Cardiac muscle cell (in vitro differentiated cells and primary cell): Measurements from ENCODE around the gene SLC6A12. TPM values are rescaled to one million over a fixed set of nuclear protein-coding genes. Genes with fewer than 3 reads are reported as not detected.

ENCODE experiments used
- DNase-seq, 2 donors: peaks; one replicate each; pipeline versions ENCODE4 v3.0.0 to v3.0.0-alpha.2; 2010 to 2017; ENCODE audit warnings: low read depth in 1 of 2, low spot score in 1 of 2
- H3K27ac ChIP-seq: fragments of 200-600 bp; sonication (generic); 2 replicates; pipeline ENCODE4 v1.5.1; 2016
- H3K27me3 ChIP-seq: fragments of 200-600 bp; sonication (generic); 2 replicates; pipeline ENCODE4 v1.6.0; 2016; ENCODE audit warnings: control low read depth
- H3K36me3 ChIP-seq: fragments of 200-600 bp; sonication (generic); 2 replicates; pipeline ENCODE4 v1.5.1; 2016; ENCODE audit warnings: control low read depth
- H3K4me1 ChIP-seq: fragments of 200-600 bp; sonication (generic); 2 replicates; pipeline ENCODE4 v1.8.1; 2017; ENCODE audit warnings: low read depth, mild to moderate bottlenecking, mixed run types
- H3K4me3 ChIP-seq: fragments of 200-600 bp; sonication (generic); 2 replicates; pipeline ENCODE4 v1.5.1; 2016; ENCODE audit warnings: mild to moderate bottlenecking
- H3K9me3 ChIP-seq: fragments of 200-600 bp; sonication (generic); 2 replicates; pipeline ENCODE4 v1.5.1; 2017; ENCODE audit warnings: low read depth, mild to moderate bottlenecking, control low read depth
- polyA plus RNA-seq: library from polyadenylated mRNA; unstranded; fragments of >200 nt; fragmentation: Nextera tagmentation; extraction: Ambion mirVana; gene quantifications from 2 replicates; pipeline ENCODE4 v1.2.1, GENCODE V29; 2016
- total RNA-seq: library from RNA; depleted of rRNA; stranded (reverse); fragments of >200 nt; gene quantifications from 2 replicates; pipeline ENCODE4 v1.2.3, GENCODE V29; 2016
- TF ChIP-seq, protein P1 (sequence below): IDR thresholded peaks from 2 replicates; pipeline ENCODE4 v1.5.1; 2012; ENCODE audit warnings: low read depth, mild to moderate bottlenecking, low read length

The SLC6A12 gene
- total and polyA plus RNA-seq, 2 experiments from 2014 or later: 0.24 to 0.33 TPM

GRCh38 chr12:205026-205425 lies 8.9 kb downstream of the SLC6A12 start:
- Histone ChIP-seq H3K27me3 (peaks cover 53% of the 10 kb centered on the region), H3K27ac (no peak overlapping the region), H3K4me3 (no peak overlapping the region), H3K4me1 (peaks cover 4% of the 10 kb centered on the region), H3K36me3 (no peaks in the 10 kb centered on the region), H3K9me3 (no peaks in the 10 kb centered on the region)
- no peak for DNase-seq
- TF ChIP-seq, protein P1, sequence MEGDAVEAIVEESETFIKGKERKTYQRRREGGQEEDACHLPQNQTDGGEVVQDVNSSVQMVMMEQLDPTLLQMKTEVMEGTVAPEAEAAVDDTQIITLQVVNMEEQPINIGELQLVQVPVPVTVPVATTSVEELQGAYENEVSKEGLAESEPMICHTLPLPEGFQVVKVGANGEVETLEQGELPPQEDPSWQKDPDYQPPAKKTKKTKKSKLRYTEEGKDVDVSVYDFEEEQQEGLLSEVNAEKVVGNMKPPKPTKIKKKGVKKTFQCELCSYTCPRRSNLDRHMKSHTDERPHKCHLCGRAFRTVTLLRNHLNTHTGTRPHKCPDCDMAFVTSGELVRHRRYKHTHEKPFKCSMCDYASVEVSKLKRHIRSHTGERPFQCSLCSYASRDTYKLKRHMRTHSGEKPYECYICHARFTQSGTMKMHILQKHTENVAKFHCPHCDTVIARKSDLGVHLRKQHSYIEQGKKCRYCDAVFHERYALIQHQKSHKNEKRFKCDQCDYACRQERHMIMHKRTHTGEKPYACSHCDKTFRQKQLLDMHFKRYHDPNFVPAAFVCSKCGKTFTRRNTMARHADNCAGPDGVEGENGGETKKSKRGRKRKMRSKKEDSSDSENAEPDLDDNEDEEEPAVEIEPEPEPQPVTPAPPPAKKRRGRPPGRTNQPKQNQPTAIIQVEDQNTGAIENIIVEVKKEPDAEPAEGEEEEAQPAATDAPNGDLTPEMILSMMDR: no peak

- Histone ChIP-seq H3K4me1 (peaks cover 4% of the 10 kb centered on the region), H3K27me3 (peaks cover 56% of the 10 kb centered on the region)
- DNase-seq: no peak
Observed at GRCh38 chr12:204261-204678, 9.7 kb downstream of the SLC6A12 start.

GRCh38 chr12:203462-204260 lies 10.3 kb downstream of the SLC6A12 start:
- peak; percentile 31 to 75 for DNase-seq
- Histone ChIP-seq H3K36me3 (no peaks in the 10 kb centered on the region), H3K4me1 (peaks cover 4% of the 10 kb centered on the region), H3K27ac (no peak overlapping the region), H3K27me3 (peaks cover 56% of the 10 kb centered on the region), H3K9me3 (no peaks in the 10 kb centered on the region), H3K4me3 (peak overlapping the region; percentile 65)
- TF ChIP-seq, protein P1: peak; percentile 7

More at GRCh38 chr12:204261-204678, 9.7 kb downstream of the SLC6A12 start:
- Histone ChIP-seq H3K4me3 (peak overlapping the region; percentile 65), H3K27ac (no peak overlapping the region), H3K9me3 (no peaks in the 10 kb centered on the region), H3K36me3 (no peaks in the 10 kb centered on the region)
- TF ChIP-seq, protein P1: no peak

GRCh38 chr12:203074-203461 lies 10.9 kb downstream of the SLC6A12 start:
- Histone ChIP-seq H3K9me3 (no peaks in the 10 kb centered on the region), H3K27me3 (peaks cover 56% of the 10 kb centered on the region), H3K27ac (no peak overlapping the region), H3K4me3 (peak overlapping the region; percentile 65), H3K36me3 (no peaks in the 10 kb centered on the region), H3K4me1 (peaks cover 4% of the 10 kb centered on the region)
- no peak for DNase-seq
- TF ChIP-seq, protein P1: no peak

DNA sequence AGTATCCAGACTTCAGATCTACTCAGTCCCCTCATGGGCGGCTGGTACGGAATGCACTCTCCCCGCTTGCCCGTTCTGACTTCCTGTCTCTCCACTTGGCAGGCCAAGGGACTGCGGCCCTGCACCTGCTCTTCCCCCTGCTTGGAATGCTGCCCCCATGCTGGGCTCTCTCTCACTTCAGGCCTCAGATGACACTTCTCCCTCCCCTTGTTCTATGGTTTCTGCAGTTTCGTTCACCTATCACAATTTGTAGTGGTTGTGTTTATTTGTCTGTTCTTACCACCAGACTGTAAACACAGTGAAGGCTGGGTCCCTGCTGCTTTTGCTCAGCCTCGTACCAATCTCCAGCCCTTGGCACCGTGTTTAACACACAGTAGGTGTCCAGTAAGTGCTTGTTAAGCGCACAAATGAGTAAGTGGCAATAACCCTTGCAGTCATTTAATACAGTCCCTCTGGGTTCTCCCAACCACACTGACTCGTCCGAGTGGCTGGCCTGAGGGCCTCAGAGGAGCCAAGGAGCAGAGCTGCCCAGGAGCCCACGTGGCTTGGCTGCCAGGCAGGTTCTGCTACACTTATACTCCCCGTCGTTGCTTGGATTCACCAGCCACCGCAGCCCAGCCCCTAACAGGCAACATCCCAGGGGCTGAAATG lies 11.8 kb downstream of the SLC6A12 start:
- Histone ChIP-seq H3K27me3 (peaks cover 56% of the 10 kb centered on the region), H3K4me3 (no peak overlapping the region), H3K36me3 (no peaks in the 10 kb centered on the region), H3K4me1 (peaks cover 4% of the 10 kb centered on the region), H3K27ac (no peak overlapping the region), H3K9me3 (no peaks in the 10 kb centered on the region)
- TF ChIP-seq, protein P1: no peak
- DNase-seq: no peak
